ENCODE measurements around the gene SEMA3C. TPM values are rescaled to one million over a fixed set of nuclear protein-coding genes. Genes with fewer than 3 reads are reported as not detected.
A peak's percentile ranks its signal among the peaks of the same experiment; 100 is the strongest.

Gene SEMA3C
- total RNA-seq, 1 donor from 2014 or later, result 307 TPM

GRCh38 chr7:80890426-80891258, 28.2 kb downstream of the SEMA3C start:
- no peak for FAIRE-seq
- no peak for DNase-seq (ENCODE audit: low spot score in 2 of 2)

GRCh38 chr7:80889525-80889924, 29.3 kb downstream of the SEMA3C start:
- no peak for DNase-seq (ENCODE audit: low spot score in 2 of 2)
- FAIRE-seq, result no peak

- DNase-seq (ENCODE audit: low spot score in 2 of 2), result no peak
- FAIRE-seq, result no peak
Observed at GRCh38 chr7:80885757-80886156, 33.1 kb downstream of the SEMA3C start.

- no peak for DNase-seq (ENCODE audit: low spot score in 2 of 2)
- FAIRE-seq, result no peak
Observed at GRCh38 chr7:80884511-80885195, 34.2 kb downstream of the SEMA3C start.

GRCh38 chr7:80883154-80884025, 35.5 kb downstream of the SEMA3C start:
- DNase-seq (ENCODE audit: low spot score in 2 of 2) (no peak), FAIRE-seq (peak; percentile 13)

- FAIRE-seq (no peak), DNase-seq (ENCODE audit: low spot score in 2 of 2) (no peak)
Observed at GRCh38 chr7:80882213-80882801, 36.5 kb downstream of the SEMA3C start.

GRCh38 chr7:80881351-80881900, 37.4 kb downstream of the SEMA3C start:
- DNase-seq (ENCODE audit: low spot score in 2 of 2) (no peak), FAIRE-seq (no peak)

- no peak for FAIRE-seq
- no peak for DNase-seq (ENCODE audit: low spot score in 2 of 2)
Observed at GRCh38 chr7:80879849-80880248, 39.0 kb downstream of the SEMA3C start.

- FAIRE-seq (no peak), DNase-seq (ENCODE audit: low spot score in 2 of 2) (no peak)
Observed at GRCh38 chr7:80876894-80877414, 41.9 kb downstream of the SEMA3C start.

GRCh38 chr7:80875537-80876120, 43.2 kb downstream of the SEMA3C start:
- FAIRE-seq, result no peak
- no peak for DNase-seq (ENCODE audit: low spot score in 2 of 2)

- DNase-seq (ENCODE audit: low spot score in 2 of 2) (no peak), FAIRE-seq (no peak)
Observed at GRCh38 chr7:80873140-80873539, 45.7 kb downstream of the SEMA3C start.

- DNase-seq (ENCODE audit: low spot score in 2 of 2) (no peak), FAIRE-seq (no peak)
Observed at GRCh38 chr7:80871228-80871627, 47.6 kb downstream of the SEMA3C start.

- no peak for FAIRE-seq
- DNase-seq (ENCODE audit: low spot score in 2 of 2), result no peak
Observed at GRCh38 chr7:80870813-80871212, 48.0 kb downstream of the SEMA3C start.

GRCh38 chr7:80869821-80870751, 48.8 kb downstream of the SEMA3C start:
- no peak for FAIRE-seq

GRCh38 chr7:80869106-80869784, 49.6 kb downstream of the SEMA3C start:
- FAIRE-seq (no peak), DNase-seq (ENCODE audit: low spot score in 2 of 2) (no peak)

More at GRCh38 chr7:80869821-80870751, 48.8 kb downstream of the SEMA3C start:
- no peak for DNase-seq (ENCODE audit: low spot score in 2 of 2)

GRCh38 chr7:80868566-80868965, 50.3 kb downstream of the SEMA3C start:
- no peak for FAIRE-seq
- DNase-seq (ENCODE audit: low spot score in 2 of 2), result no peak

GRCh38 chr7:80860554-80860953, 58.3 kb downstream of the SEMA3C start:
- DNase-seq (ENCODE audit: low spot score in 2 of 2) (no peak), FAIRE-seq (no peak)
